Heart right ventricle (tissue), 16 donors: ENCODE results near the gene TTC39B. TPM values are rescaled to one million over a fixed set of nuclear protein-coding genes. Genes with fewer than 3 reads are reported as not detected.
A peak's percentile ranks its signal among the peaks of the same experiment; 100 is the strongest.

Source experiments
- ATAC-seq, 8 donors: fragments of 200-7000 bp; cut with Tn5 transposase; one replicate each; pipeline ENCODE4 v1.9.1; 2020; ENCODE audit warnings: mild to moderate bottlenecking in 8 of 8, moderate library complexity in 8 of 8, moderate number of reproducible peaks in 1 of 8
- DNase-seq, 2 donors: peaks; one replicate each; pipeline ENCODE4 v3.0.0-alpha.2; 2020
- H3K27ac ChIP-seq, 10 donors: fragments of 200-600 bp; sonication (generic) in 2 of 10; one replicate each; pipeline versions ENCODE4 v1.5.0 to v1.8.0; 2020 to 2022; ENCODE audit warnings: mild to moderate bottlenecking in 3 of 10
- H3K27me3 ChIP-seq, 7 donors: fragments of 200-600 bp; one replicate each; pipeline ENCODE4 v1.8.0; 2021 to 2022; ENCODE audit warnings: mild to moderate bottlenecking in 2 of 7
- H3K36me3 ChIP-seq, 9 donors: fragments of 200-600 bp; sonication (generic) in 1 of 9; one replicate each; pipeline versions ENCODE4 v1.5.0 to v1.8.0; 2020 to 2022; ENCODE audit warnings: mild to moderate bottlenecking in 2 of 9
- H3K4me1 ChIP-seq, 9 donors: fragments of 200-600 bp; sonication (generic) in 1 of 9; one replicate each; pipeline versions ENCODE4 v1.5.0 to v1.8.0; 2020 to 2022; ENCODE audit warnings: mild to moderate bottlenecking in 4 of 9
- H3K4me3 ChIP-seq, 10 donors: fragments of 200-600 bp; sonication (generic) in 2 of 10; one replicate each; pipeline versions ENCODE4 v1.5.0 to v1.8.0; 2020 to 2022; ENCODE audit warnings: mild to moderate bottlenecking in 7 of 10, moderate library complexity in 2 of 10
- H3K9me3 ChIP-seq, 11 donors: fragments of 200-600 bp in 10 of 11; sonication (generic) in 2 of 11; one replicate each; pipeline versions ENCODE4 v1.5.0 to v1.8.0; 2013 to 2022; ENCODE audit warnings: mild to moderate bottlenecking in 2 of 11, control low read depth in 1 of 11, moderate library complexity in 1 of 11
- WGBS, 2 donors: extraction: QIAGEN DNeasy Blood & Tissue Kit; methylation state at CpG; one replicate each; pipeline ENCODE4 v1.1.7; 2013; ENCODE audit warnings: inconsistent platforms in 1 of 2; 5-methylcytosine and 5-hydroxymethylcytosine counted together
- intact Hi-C, 10 donors: fragments of 100-400 bp; cut with DNase I; formaldehyde crosslinking; loops; one replicate each; pipeline versions ENCODE4 v1.11.1 to v1.14.2; 2022
- polyA plus RNA-seq, 2 donors: library from polyadenylated mRNA; stranded (reverse); fragments of 200-250 nt; gene quantifications; one replicate each; pipeline ENCODE4 v1.2.3, GENCODE V29; 2013
- total RNA-seq, 10 donors: library from RNA; stranded (reverse); fragmentation: NEBNext Ultra II Directional in 3 of 10; extraction: Animal tissue kit (Norgen Biotek cat#: 25700) in 3 of 10; gene quantifications; one replicate each; pipeline versions ENCODE4 v1.2.1 to v1.2.4, GENCODE V29; 2021 to 2023
- TF ChIP-seq, protein P1 (sequence below), 9 donors: fragments of 200-600 bp; sonication (generic) in 2 of 9; IDR thresholded peaks; one replicate each; pipeline versions ENCODE4 v1.5.0 to v1.8.0; 2021 to 2022; ENCODE audit warnings: antibody characterized with exemption in 9 of 9, mild to moderate bottlenecking in 5 of 9, moderate library complexity in 1 of 9
- donor health status: Arrhythmogenic right ventricular cardiomyopathy.
- donor health status: ischemic (EF 13 %, LVEDD 7.1; RV severe dilation, severe dysfunction).
- donor health status: healthy with polysubstance abuse.
- donor health status: DM: no; HTN: yes; CAD: no.
- donor health status: DM: no; HTN: no; CAD: no.
- donor health status: ischemic (EF 25% LVEDD 6.9; RV normal size, moderate dysfunction).
- donor health status: ischemic (EF 25% LVEDD 5.7; RV mildly dilated, moderate dysfunction).
- donor health status: healthy.
- donor health status: DM: yes; HTN: yes; CAD: no.
- donor health status: Ischemic cardiomyopathy.
- donor health status: ischemic (EF 35%, LVEDD 5.7; RV mildly dilated, moderate dysfunction).
- donor health status: nonischemic (EF 11% LVEDD 7.7; RV severe dilation, severe dysfunction).
- donor health status: DM: yes; HTN: yes; CAD: no.
- donor health status: PGD.
- donor health status: ischemic (EF 29% LVEDD 5.4; RV normal size, mild dysfunction).
- donor health status: nonischemic (EF 23%, LVEDD 6.1; RV moderate dilation, normal function).

TTC39B gene
- total and polyA plus RNA-seq, 12 donors = 0.52 to 4.3 (median 1.5) TPM

DNA sequence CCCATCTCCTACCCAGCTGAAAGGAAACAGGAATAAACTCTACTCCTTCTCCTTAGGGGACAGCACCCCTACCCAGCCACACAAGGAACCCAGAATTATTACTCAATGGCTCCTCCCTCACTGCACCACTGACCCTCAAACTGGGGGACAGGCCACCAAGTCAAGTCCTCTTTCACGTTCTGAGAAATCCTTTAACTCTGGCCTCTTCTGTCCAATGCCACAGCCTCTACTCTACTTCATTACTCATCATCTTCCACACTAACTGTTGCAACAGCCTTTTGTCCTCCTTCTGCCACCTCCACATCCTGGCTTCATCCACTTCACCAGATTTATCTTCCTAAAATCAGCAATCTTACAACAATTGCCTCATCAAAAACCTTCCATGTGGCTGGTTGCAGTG is 6.8 kb downstream of the TTC39B start:
- DNase-seq = no peak
- H3K4me1 ChIP-seq = peaks cover 0 to 41% (median 13%) of the 10 kb centered on the region in 9 donors
- intact Hi-C loops = loop anchor here in 3 of 10 donors (10.0 kb wide), 3 partner anchors 55 to 265 kb away; partner anchors contain the start of gene SNAPC3 (in 1 of the 3)
- 83 to 92% methylated on average over 1 of the region's 1 CpG for WGBS, 2 donors
- no peaks in the 10 kb centered on the region for H3K27me3 ChIP-seq
- ATAC-seq = no peak
- H3K36me3 ChIP-seq = no peaks in the 10 kb centered on the region
- no peak overlapping the region for H3K4me3 ChIP-seq
- no peaks in the 10 kb centered on the region for H3K9me3 ChIP-seq
- TF ChIP-seq, protein P1, sequence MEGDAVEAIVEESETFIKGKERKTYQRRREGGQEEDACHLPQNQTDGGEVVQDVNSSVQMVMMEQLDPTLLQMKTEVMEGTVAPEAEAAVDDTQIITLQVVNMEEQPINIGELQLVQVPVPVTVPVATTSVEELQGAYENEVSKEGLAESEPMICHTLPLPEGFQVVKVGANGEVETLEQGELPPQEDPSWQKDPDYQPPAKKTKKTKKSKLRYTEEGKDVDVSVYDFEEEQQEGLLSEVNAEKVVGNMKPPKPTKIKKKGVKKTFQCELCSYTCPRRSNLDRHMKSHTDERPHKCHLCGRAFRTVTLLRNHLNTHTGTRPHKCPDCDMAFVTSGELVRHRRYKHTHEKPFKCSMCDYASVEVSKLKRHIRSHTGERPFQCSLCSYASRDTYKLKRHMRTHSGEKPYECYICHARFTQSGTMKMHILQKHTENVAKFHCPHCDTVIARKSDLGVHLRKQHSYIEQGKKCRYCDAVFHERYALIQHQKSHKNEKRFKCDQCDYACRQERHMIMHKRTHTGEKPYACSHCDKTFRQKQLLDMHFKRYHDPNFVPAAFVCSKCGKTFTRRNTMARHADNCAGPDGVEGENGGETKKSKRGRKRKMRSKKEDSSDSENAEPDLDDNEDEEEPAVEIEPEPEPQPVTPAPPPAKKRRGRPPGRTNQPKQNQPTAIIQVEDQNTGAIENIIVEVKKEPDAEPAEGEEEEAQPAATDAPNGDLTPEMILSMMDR (IDR thresholded peaks at IDR 0.05) = no peak
- peak overlapping the region in 1 of 10 donors; percentile 93 for H3K27ac ChIP-seq

DNA sequence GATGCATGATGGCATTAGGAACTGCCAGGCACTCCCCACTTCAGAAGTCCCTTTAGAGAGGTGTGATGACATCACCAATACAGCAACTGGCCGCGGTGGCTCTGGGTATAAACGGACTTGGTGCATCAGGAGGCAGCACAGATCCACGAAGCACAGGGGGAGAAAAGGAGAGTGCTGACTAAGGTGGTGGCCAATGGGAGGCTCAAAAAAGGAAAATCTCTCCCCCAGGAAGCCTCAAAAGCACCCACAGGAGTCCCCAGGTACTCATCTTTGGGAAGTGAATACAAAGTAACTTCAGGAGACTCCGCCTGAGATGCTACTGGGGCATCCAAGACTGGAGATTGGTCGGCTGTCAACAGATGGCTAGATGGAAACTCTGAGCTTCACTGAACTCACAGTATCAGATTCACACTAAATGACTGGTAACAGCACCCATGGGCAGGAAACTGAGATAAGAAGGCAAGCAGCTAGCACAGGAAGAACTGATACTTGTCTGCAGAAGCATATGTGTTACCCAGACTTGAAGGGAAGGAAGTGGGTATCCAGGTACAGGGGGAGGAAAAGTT is 7.6 kb downstream of the TTC39B start:
- DNase-seq (no peak), ATAC-seq (no peak)
- Histone ChIP-seq H3K36me3 (no peaks in the 10 kb centered on the region), H3K9me3 (no peaks in the 10 kb centered on the region), H3K27me3 (no peaks in the 10 kb centered on the region), H3K4me3 (no peak overlapping the region), H3K4me1 (peaks cover 3 to 42% (median 16%) of the 10 kb centered on the region in 9 donors), H3K27ac (peak overlapping the region in 1 of 10 donors; percentile 93)
- intact Hi-C loops = loop anchor here in 2 of 10 donors (10.0 kb wide), 2 partner anchors 125 to 255 kb away; partner anchors contain the start of genes CCDC171 (in 1 of the 2) and SNAPC3 (in 1 of the 2)
- TF ChIP-seq, protein P1 (IDR thresholded peaks at IDR 0.05) = no peak
- WGBS, 2 donors = 75 to 86% methylated on average over 6 of the region's 6 CpGs

DNA sequence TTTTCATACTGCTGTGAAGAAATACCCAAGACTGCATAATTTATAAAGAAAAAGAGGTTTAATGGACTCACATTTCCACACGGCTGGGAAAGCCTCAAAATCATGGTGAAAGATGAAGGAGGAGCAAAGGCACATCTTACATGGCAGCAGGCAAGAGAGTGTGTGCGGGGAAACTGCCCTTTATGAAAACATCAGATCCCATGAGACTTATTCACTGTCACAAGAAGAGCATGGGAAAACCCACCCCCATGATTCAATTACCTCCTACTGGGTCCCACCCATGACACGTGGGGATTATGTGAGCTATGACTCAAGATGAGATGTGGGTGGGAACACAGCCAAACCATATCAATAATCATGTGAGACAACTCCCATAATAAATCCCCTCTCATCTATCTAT is 8.7 kb downstream of the TTC39B start:
- Histone ChIP-seq H3K9me3 (no peaks in the 10 kb centered on the region), H3K27me3 (no peaks in the 10 kb centered on the region), H3K4me1 (peaks cover 3 to 53% (median 16%) of the 10 kb centered on the region in 9 donors), H3K4me3 (no peak overlapping the region), H3K36me3 (no peaks in the 10 kb centered on the region), H3K27ac (peak overlapping the region in 1 of 10 donors; percentile 93)
- intact Hi-C loops = loop anchor here in 2 of 10 donors (10.0 kb wide), 2 partner anchors 126 to 256 kb away; partner anchors contain the start of genes CCDC171 (in 1 of the 2) and SNAPC3 (in 1 of the 2)
- ATAC-seq = no peak
- 90 to 94% methylated on average over 3 of the region's 3 CpGs for WGBS, 2 donors
- TF ChIP-seq, protein P1 (IDR thresholded peaks at IDR 0.05) = no peak
- DNase-seq = no peak

DNA sequence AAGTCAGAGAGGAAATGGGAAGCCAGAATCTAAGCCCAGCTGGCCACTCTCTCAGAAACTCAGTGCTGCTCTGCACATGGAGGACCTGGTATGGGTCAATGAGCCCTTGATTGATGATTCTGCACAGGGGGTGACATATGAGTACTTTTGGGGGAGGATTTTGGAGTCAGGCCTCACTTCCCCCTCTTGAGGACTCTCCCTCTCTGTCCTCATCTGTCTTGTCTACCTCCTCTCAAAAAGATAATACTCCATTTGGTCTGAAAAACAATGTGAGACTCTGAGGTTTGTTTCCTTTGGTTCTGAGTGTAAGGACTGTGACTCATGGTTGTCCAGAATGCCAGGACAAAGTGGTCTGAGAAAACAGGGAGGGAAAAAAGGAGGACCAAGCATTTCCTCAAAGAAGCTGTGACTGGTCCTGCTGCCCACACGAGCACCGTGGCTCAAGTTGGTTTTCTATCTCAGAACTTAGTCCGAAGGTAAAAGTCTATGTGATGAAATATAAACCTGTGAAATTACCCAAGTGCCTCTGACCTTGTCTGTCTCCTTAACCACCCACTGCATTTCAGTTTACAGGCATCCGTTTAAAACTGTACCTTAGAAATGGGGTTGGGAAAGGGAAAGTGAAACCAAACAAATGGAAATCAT is 11.1 kb downstream of the TTC39B start:
- H3K27me3 ChIP-seq = no peaks in the 10 kb centered on the region
- H3K4me1 ChIP-seq = peaks cover 3 to 54% (median 16%) of the 10 kb centered on the region in 9 donors
- ATAC-seq (peak; percentile 25 to 78 (median 59)), DNase-seq (no peak)
- H3K4me3 ChIP-seq = peak overlapping the region in 9 of 10 donors; percentile 29 to 59 (median 48)
- TF ChIP-seq, protein P1 (IDR thresholded peaks at IDR 0.05) = no peak
- no peaks in the 10 kb centered on the region for H3K36me3 ChIP-seq
- intact Hi-C loops = loop anchor here in 2 of 10 donors (10.0 kb wide), 2 partner anchors 129 to 259 kb away; partner anchors contain the start of genes CCDC171 (in 1 of the 2) and SNAPC3 (in 1 of the 2)
- H3K27ac ChIP-seq = peak overlapping the region; percentile 59 to 93 (median 84)
- 30 to 39% methylated on average over 4 of the region's 4 CpGs for WGBS, 2 donors
- H3K9me3 ChIP-seq = no peaks in the 10 kb centered on the region
